Mucosa of stomach (tissue), 1 donor: ENCODE results near the gene DPPA5.

ENCODE experiments used
- H3K27me3 ChIP-seq: one replicate; pipeline ENCODE4 v1.7.0; 2013; ENCODE audit warnings: mild to moderate bottlenecking, low read length; ENCODE audit not compliant: control insufficient read depth, insufficient read depth
- H3K36me3 ChIP-seq: one replicate; pipeline ENCODE4 v1.7.0; 2013; ENCODE audit warnings: low read length; ENCODE audit not compliant: control insufficient read depth, insufficient read depth
- H3K4me1 ChIP-seq: one replicate; pipeline ENCODE4 v1.7.0; 2013; ENCODE audit warnings: mild to moderate bottlenecking, low read length; ENCODE audit not compliant: control insufficient read depth, insufficient read depth
- H3K4me3 ChIP-seq: one replicate; pipeline ENCODE4 v1.7.0; 2013; ENCODE audit warnings: low read length
- H3K9ac ChIP-seq: one replicate; pipeline ENCODE4 v1.7.0; 2013; ENCODE audit warnings: mild to moderate bottlenecking, low read length, moderate library complexity
- H3K9me3 ChIP-seq: one replicate; pipeline ENCODE4 v1.7.0; 2013; ENCODE audit warnings: mild to moderate bottlenecking, low read length, moderate library complexity; ENCODE audit not compliant: control insufficient read depth
- donor health status: Pancreatic carcinoma.

DPPA5 gene

DNA sequence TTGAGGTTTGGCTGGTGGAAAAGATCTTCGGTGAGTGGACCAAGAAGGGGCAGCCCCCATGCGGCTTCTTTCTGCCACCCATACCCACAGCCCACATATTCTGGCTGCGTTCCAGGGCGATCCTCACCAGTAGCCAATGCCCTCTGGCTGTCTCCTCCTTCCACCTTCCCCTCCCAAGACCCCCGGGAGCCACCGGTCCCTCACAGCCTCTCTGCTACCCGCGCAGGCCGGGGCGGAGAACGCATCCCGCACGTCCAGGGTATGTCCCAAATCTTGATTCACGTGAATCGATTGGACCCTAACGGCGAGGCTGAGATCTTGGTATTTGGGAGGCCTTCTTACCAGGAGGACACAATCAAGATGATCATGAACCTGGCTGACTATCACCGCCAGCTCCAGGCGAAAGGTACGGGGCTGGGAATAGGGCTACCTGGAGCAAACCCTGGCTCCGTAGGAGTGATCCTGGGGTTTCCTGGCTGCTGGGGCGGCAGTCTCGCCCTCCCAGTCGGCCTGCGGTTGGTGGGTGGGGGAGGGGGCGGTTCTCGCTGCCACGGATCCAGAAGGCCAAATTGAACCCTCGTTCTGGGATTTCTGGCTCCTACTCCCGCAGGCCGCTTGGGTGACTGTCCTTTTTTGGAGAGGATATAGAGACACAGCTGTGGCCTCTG is 8.9 kb upstream of the DPPA5 start:
- H3K36me3 ChIP-seq: no peaks in the 10 kb centered on the region
- H3K9ac ChIP-seq: no peak overlapping the region
- no peaks in the 10 kb centered on the region for H3K4me1 ChIP-seq
- H3K27me3 ChIP-seq: no peaks in the 10 kb centered on the region
- no peaks in the 10 kb centered on the region for H3K9me3 ChIP-seq
- H3K4me3 ChIP-seq: no peak overlapping the region

DNA sequence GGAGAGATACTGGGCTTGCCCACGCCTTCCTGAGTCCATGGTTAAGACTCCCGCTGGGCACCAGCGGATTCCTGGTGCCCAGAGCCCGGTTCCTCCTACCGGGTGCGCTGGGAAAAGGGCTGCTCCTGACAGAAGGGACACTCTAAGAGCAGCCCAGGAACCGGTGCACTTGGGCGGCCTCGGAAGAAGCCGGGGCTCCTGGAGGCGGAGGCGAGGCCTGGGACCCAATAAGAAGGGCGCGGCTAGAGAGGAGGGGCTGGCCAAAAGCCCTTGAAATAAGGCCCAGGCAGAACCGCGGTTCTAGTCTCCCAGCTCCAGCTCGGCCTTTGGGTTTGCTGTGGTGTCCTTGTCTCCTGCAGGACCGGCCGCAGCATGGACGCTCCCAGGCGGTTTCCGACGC is 8.3 kb upstream of the DPPA5 start, which contains the start of gene KHDC3L:
TSS of gene KHDC3L (plus strand) at position 301 of the 400 bp plus-strand sequence. CDS start at position 373, 72 bp downstream.
- Histone ChIP-seq H3K4me3 (no peak within 1 kb of the TSS), H3K9ac (no peak within 1 kb of the TSS), H3K27me3 (no peaks in the 10 kb centered on the region), H3K4me1 (no peaks in the 10 kb centered on the region), H3K36me3 (no peaks in the 10 kb centered on the region), H3K9me3 (no peaks in the 10 kb centered on the region)

DNA sequence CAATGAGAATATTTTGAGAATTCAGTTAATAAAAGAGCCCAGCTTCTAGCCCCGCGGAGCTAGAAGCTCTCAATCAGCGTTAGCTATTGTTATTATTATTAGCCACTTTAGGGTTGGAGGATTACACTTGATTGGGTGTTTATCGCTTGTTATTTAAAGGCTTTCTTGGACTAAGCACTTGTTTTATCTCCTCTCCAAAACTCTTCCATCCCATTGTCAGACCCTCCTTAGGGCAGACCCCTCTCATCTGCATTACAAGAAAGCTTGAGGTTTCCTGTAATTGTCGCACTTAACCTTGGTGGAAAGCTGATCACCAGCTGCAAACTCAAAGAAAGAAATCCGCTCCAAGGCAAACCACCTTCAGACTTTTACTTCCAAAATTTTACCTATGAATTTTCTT is 4.8 kb downstream of the DPPA5 start:
- Histone ChIP-seq H3K4me1 (no peaks in the 10 kb centered on the region), H3K36me3 (no peaks in the 10 kb centered on the region), H3K9me3 (no peaks in the 10 kb centered on the region)

DNA sequence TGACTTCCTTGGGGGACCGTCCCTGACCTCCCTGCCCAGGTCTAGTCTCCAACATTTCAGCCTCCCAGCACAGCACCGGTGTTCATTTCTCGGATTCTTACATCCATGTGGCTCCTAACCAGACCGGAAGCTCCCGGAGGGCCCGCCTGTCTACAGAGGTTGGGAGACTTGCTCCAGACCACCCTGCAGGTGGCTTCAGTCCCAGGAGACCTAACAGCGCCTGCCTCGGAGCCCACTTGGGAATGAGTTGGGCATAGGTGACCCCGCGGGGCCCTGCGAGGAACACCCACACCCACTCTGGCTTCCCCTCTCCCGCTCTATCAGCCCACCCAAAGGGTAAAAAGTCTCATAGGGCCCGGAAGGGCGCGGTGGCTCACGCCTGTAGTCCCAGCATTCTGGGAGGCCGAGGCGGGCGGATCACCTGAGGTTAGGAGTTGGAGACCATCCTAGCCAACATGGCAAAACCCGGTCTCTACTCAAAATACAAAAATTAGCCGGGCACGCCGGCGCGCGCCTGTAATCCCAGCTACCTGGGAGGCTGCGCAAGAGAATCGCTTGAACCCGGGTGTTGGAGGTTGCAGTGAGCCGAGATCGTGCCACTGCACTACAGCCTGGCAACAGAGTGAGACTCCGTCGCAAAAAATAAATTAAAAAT is 5.4 kb downstream of the DPPA5 start:
- Histone ChIP-seq H3K9ac (no peak overlapping the region), H3K4me1 (no peaks in the 10 kb centered on the region), H3K9me3 (no peaks in the 10 kb centered on the region), H3K27me3 (peaks cover 17% of the 10 kb centered on the region), H3K36me3 (no peaks in the 10 kb centered on the region), H3K4me3 (no peak overlapping the region)

More for the DNA sequence above, 4.8 kb downstream of the DPPA5 start:
- H3K9ac ChIP-seq: no peak overlapping the region
- no peak overlapping the region for H3K4me3 ChIP-seq
- peaks cover 17% of the 10 kb centered on the region for H3K27me3 ChIP-seq

GRCh38 chr6:73343164-73343563 is 10.9 kb downstream of the DPPA5 start:
- no peaks in the 10 kb centered on the region for H3K9me3 ChIP-seq
- no peak overlapping the region for H3K4me3 ChIP-seq
- H3K4me1 ChIP-seq: no peaks in the 10 kb centered on the region
- H3K9ac ChIP-seq: no peak overlapping the region
- H3K27me3 ChIP-seq: no peaks in the 10 kb centered on the region
- H3K36me3 ChIP-seq: no peaks in the 10 kb centered on the region

- no peak overlapping the region for H3K9ac ChIP-seq
- no peaks in the 10 kb centered on the region for H3K27me3 ChIP-seq
- no peaks in the 10 kb centered on the region for H3K36me3 ChIP-seq
- no peaks in the 10 kb centered on the region for H3K4me1 ChIP-seq
- no peaks in the 10 kb centered on the region for H3K9me3 ChIP-seq
- no peak overlapping the region for H3K4me3 ChIP-seq
Measured at GRCh38 chr6:73342174-73342573, 11.9 kb downstream of the DPPA5 start.

- Histone ChIP-seq H3K9me3 (no peaks in the 10 kb centered on the region), H3K4me3 (no peak overlapping the region), H3K9ac (no peak overlapping the region), H3K27me3 (no peaks in the 10 kb centered on the region), H3K4me1 (no peaks in the 10 kb centered on the region), H3K36me3 (no peaks in the 10 kb centered on the region)
Measured at GRCh38 chr6:73341335-73341734, 12.7 kb downstream of the DPPA5 start.

GRCh38 chr6:73340048-73340447 is 14.0 kb downstream of the DPPA5 start:
- H3K9ac ChIP-seq: no peak overlapping the region
- H3K9me3 ChIP-seq: no peaks in the 10 kb centered on the region
- H3K4me3 ChIP-seq: no peak overlapping the region
- H3K4me1 ChIP-seq: no peaks in the 10 kb centered on the region
- H3K27me3 ChIP-seq: no peaks in the 10 kb centered on the region
- H3K36me3 ChIP-seq: no peaks in the 10 kb centered on the region

DNA sequence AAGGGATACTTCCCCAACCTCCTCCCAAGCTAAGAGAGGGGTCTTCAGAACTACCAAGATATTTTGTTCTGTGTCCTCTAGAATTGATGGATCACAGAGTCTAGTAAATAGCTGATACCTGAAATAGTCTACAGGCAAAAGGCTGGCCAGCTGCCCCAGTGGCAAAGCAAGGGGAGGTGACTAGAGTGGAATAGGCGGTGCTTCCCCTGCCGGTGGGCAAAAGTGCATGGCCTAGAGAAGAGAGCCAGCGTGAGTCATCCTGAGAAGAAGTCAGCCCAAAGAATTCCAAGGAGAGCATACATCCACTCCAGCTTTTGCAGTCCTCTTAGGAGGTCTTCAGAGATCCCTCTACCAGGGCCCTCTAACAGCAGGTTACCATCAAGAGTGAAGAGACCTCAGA is 14.7 kb downstream of the DPPA5 start:
- H3K9me3 ChIP-seq: no peaks in the 10 kb centered on the region
- no peaks in the 10 kb centered on the region for H3K36me3 ChIP-seq
- no peak overlapping the region for H3K4me3 ChIP-seq
- no peaks in the 10 kb centered on the region for H3K27me3 ChIP-seq
- H3K9ac ChIP-seq: no peak overlapping the region
- no peaks in the 10 kb centered on the region for H3K4me1 ChIP-seq

- no peaks in the 10 kb centered on the region for H3K9me3 ChIP-seq
- no peaks in the 10 kb centered on the region for H3K27me3 ChIP-seq
- H3K36me3 ChIP-seq: no peaks in the 10 kb centered on the region
- H3K9ac ChIP-seq: no peak overlapping the region
- no peaks in the 10 kb centered on the region for H3K4me1 ChIP-seq
- no peak overlapping the region for H3K4me3 ChIP-seq
Measured at GRCh38 chr6:73329201-73329600, 24.9 kb downstream of the DPPA5 start.

GRCh38 chr6:73328790-73329189 is 25.3 kb downstream of the DPPA5 start:
- no peaks in the 10 kb centered on the region for H3K27me3 ChIP-seq

DNA sequence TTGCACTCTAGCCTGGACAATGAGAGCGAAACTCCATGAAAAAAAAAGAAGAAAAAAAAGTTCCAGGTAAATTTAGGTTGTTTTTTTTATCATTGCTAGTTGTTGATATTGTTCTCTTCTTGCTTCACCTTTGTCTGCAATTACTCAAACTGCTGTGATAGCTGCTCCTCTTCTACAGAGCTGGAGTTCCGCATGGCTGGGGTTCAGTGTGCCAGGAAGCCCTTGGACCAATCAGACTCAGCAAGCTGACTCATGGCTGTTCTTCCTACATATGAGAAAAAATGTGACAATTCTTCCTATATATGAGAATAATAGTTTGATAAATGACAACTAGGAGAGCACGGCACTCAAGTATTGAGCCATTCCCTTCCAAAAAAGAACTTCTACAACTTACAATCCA is 28.4 kb downstream of the DPPA5 start:
- Histone ChIP-seq H3K27me3 (no peaks in the 10 kb centered on the region), H3K4me3 (no peak overlapping the region), H3K9ac (no peak overlapping the region), H3K9me3 (no peaks in the 10 kb centered on the region), H3K4me1 (no peaks in the 10 kb centered on the region), H3K36me3 (no peaks in the 10 kb centered on the region)

More at GRCh38 chr6:73328790-73329189, 25.3 kb downstream of the DPPA5 start:
- Histone ChIP-seq H3K4me1 (no peaks in the 10 kb centered on the region), H3K9me3 (no peaks in the 10 kb centered on the region), H3K9ac (no peak overlapping the region), H3K36me3 (no peaks in the 10 kb centered on the region), H3K4me3 (no peak overlapping the region)
